SH-SY5Y (cell line): ENCODE measurements around the gene TMEM209.

Source experiments
- GATA2 ChIP-seq: IDR thresholded peaks from 2 replicates; pipeline ENCODE4 v1.6.1; 2011; ENCODE audit warnings: mild to moderate bottlenecking, low read depth, low read length
- GATA3 ChIP-seq: IDR thresholded peaks from 2 replicates; pipeline ENCODE4 v1.6.1; 2011; ENCODE audit warnings: low read depth, mild to moderate bottlenecking, low read length, moderate library complexity

Gene TMEM209

GRCh38 chr7:130218806-130219620 lies 13.8 kb upstream of the TMEM209 start:
- TF ChIP-seq GATA3 (no peak), GATA2 (no peak)

- TF ChIP-seq GATA3 (no peak), GATA2 (no peak)
Observed at GRCh38 chr7:130216750-130217149, 11.5 kb upstream of the TMEM209 start.

- TF ChIP-seq GATA2 (no peak), GATA3 (no peak)
Observed at GRCh38 chr7:130216025-130216424, 10.8 kb upstream of the TMEM209 start.

GRCh38 chr7:130213828-130214227 lies 8.6 kb upstream of the TMEM209 start:
- TF ChIP-seq GATA3 = no peak
- TF ChIP-seq GATA2 = no peak

- TF ChIP-seq GATA3 = no peak
- no peak for TF ChIP-seq GATA2
Observed at GRCh38 chr7:130210181-130210935, 5.2 kb upstream of the TMEM209 start.

- no peak for TF ChIP-seq GATA3
- TF ChIP-seq GATA2 = no peak
Observed at GRCh38 chr7:130208516-130208915, 3.3 kb upstream of the TMEM209 start.

- TF ChIP-seq GATA2 = no peak
- TF ChIP-seq GATA3 = no peak
Observed at GRCh38 chr7:130207642-130208041, 2.4 kb upstream of the TMEM209 start, which contains the start of gene SSMEM1. Gene SSMEM1 (plus strand): TSS chr7:130207860. CDS start chr7:130207911, 51 bp downstream.

GRCh38 chr7:130207033-130207432 lies 1.8 kb upstream of the TMEM209 start:
- no peak for TF ChIP-seq GATA3
- no peak for TF ChIP-seq GATA2

- no peak for TF ChIP-seq GATA3
- TF ChIP-seq GATA2 = no peak
Observed at GRCh38 chr7:130201796-130202195, 3.4 kb downstream of the TMEM209 start.

GRCh38 chr7:130197094-130197493 lies 8.1 kb downstream of the TMEM209 start:
- TF ChIP-seq GATA2 = no peak
- TF ChIP-seq GATA3 = no peak

GRCh38 chr7:130196476-130196875 lies 8.7 kb downstream of the TMEM209 start:
- no peak for TF ChIP-seq GATA3
- TF ChIP-seq GATA2 = no peak

GRCh38 chr7:130195396-130195795 lies 9.8 kb downstream of the TMEM209 start:
- TF ChIP-seq GATA2 (no peak), GATA3 (no peak)

GRCh38 chr7:130191791-130192190 lies 13.4 kb downstream of the TMEM209 start:
- TF ChIP-seq GATA3 (no peak), GATA2 (no peak)

GRCh38 chr7:130189343-130189742 lies 15.9 kb downstream of the TMEM209 start:
- TF ChIP-seq GATA2 = no peak
- no peak for TF ChIP-seq GATA3

- TF ChIP-seq GATA3 (no peak), GATA2 (no peak)
Observed at GRCh38 chr7:130187360-130187759, 17.8 kb downstream of the TMEM209 start.
